GM12875 (cell line): Measurements from ENCODE around the gene KBTBD7.

ENCODE experiments used
- H3K4me3 ChIP-seq: one replicate; pipeline ENCODE4 v1.5.1; 2011; ENCODE audit warnings: low read depth, low read length, control low read depth
- CTCF ChIP-seq: IDR thresholded peaks from 2 replicates; pipeline ENCODE4 v1.5.1; 2011; ENCODE audit warnings: low read depth, mild to moderate bottlenecking, control low read depth, inconsistent platforms, low read length, moderate library complexity, borderline replicate concordance; ENCODE audit not compliant: insufficient read depth

KBTBD7 gene

GRCh38 chr13:41199079-41199478 lies 4.7 kb upstream of the KBTBD7 start:
- TF ChIP-seq CTCF = no peak
- H3K4me3 ChIP-seq = no peak overlapping the region

GRCh38 chr13:41196620-41197019 lies 2.3 kb upstream of the KBTBD7 start:
- no peak overlapping the region for H3K4me3 ChIP-seq
- TF ChIP-seq CTCF = no peak

- no peak for TF ChIP-seq CTCF
- H3K4me3 ChIP-seq = no peak overlapping the region
Measured at GRCh38 chr13:41196011-41196410, 1.6 kb upstream of the KBTBD7 start.

GRCh38 chr13:41193469-41193868 lies 900 bp downstream of the KBTBD7 start:
- H3K4me3 ChIP-seq = peak overlapping the region; percentile 69
- no peak for TF ChIP-seq CTCF

- H3K4me3 ChIP-seq = no peak overlapping the region
- TF ChIP-seq CTCF = no peak
Measured at GRCh38 chr13:41188584-41188983, 5.8 kb downstream of the KBTBD7 start.

GRCh38 chr13:41186481-41186880 lies 7.9 kb downstream of the KBTBD7 start:
- TF ChIP-seq CTCF = no peak
- no peak overlapping the region for H3K4me3 ChIP-seq

GRCh38 chr13:41182231-41182630 lies 12.1 kb downstream of the KBTBD7 start:
- TF ChIP-seq CTCF = no peak
- H3K4me3 ChIP-seq = no peak overlapping the region
